Measurements from ENCODE around the gene EPHB1.

Gene EPHB1

DNA sequence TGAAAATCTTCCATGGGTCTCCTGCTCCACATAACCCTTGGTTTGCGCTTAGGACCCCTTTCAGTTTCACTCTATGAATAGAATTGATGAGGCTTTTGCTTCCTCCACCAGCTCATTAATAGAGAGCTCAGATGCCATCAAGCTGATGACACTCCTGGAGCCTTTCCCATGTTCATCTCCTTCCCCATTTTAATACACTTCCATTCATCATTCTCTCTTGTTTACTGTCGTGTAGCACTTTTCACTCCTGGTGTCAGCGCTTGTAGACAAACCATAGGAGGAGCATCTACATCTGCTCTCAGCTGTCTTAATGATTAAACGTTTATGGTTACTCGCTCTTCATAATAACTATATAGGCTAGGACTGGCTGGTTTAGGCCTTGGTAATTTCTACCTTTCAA lies 363.5 kb downstream of the EPHB1 start:
- Histone ChIP-seq H3K27ac (no peak overlapping the region), H3K4me3 (no peak overlapping the region)

DNA sequence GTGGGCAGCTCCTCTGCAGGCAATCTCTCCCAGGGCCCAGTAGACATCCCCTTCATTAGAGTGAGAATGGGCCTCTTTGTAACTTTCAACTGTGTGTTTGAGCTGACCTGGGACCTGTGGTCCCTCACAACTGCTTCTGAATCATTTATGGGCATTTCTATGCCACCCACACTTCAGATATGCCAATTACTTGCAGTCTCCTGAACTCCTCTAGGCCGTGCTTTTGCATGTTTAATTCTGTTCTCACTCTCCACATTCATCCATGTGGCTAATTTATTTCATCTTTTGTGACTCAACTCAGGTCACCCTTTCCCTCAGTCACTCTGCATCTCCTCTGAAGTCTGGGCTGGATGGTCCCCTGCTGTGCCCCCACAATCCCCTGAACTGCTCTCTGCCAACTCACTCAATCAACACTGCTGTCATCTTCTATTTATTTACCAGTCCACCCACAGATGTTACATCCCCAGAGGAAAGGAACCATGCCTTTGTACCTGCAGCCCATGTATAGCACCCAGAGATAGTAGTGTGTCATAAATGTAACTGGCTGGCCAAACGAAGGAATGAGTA lies 364.7 kb downstream of the EPHB1 start:
- no peak overlapping the region for H3K27ac ChIP-seq
- no peak overlapping the region for H3K4me3 ChIP-seq

DNA sequence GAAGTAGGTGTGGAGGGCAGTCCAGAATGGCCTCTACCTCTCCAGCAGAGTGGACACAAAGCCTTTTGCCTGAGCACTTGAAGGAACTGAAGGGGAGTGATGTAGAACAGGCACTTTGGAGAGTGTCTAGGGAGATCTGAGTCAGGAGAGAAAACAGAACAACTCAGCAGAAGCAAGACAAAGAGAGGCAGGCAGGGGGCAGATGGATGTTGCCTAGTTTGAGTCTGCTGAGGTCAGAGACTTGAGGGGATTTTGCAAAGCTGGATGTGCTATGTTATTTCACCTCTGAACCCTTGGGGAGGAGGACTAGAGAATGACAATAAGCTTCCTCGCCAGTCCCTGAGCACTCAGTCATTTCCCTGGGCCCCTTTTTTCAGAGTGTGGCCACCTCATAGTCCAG lies 366.4 kb downstream of the EPHB1 start:
- no peak overlapping the region for H3K4me3 ChIP-seq
- no peak overlapping the region for H3K27ac ChIP-seq

DNA sequence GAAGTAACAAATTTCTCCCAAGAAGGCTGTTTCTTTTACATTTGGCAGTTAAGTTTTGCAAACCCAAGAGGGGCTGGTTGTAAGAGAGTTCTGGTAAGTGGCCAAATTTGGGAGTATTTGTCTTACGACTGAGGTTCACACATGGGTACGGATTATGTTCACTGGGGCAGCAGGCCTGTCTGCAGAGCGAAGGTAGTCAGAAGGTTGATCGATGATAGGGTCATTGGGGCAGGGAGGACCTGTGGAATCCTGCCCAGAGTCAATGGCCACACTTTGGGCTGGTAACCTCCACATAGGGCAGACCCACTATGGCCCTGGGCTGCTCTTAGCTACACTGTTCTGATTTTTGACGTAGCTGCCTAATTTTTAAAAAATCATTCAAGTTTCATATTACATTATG lies 368.6 kb downstream of the EPHB1 start:
- H3K4me3 ChIP-seq: no peak overlapping the region
- H3K27ac ChIP-seq: no peak overlapping the region

DNA sequence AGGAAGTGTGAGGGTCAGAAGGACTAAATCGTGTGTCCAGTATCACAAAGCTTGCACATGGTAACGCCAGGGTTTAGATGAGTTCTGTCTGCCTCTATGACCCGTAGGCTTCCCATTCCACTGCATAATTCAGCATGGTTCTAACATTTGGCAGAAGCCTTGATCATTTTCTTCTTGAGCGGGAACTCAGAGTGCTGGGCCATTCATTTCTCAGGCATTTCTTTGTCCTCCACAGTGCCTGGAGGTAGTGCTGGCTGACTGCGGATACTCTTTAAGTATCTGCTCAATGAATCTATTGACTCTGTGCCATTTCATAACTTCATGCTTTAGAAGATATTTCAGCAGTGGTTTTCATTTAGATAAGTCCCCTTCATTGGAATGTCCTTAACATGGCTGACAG lies 370.2 kb downstream of the EPHB1 start:
- Histone ChIP-seq H3K4me3 (no peak overlapping the region), H3K27ac (no peak overlapping the region)

DNA sequence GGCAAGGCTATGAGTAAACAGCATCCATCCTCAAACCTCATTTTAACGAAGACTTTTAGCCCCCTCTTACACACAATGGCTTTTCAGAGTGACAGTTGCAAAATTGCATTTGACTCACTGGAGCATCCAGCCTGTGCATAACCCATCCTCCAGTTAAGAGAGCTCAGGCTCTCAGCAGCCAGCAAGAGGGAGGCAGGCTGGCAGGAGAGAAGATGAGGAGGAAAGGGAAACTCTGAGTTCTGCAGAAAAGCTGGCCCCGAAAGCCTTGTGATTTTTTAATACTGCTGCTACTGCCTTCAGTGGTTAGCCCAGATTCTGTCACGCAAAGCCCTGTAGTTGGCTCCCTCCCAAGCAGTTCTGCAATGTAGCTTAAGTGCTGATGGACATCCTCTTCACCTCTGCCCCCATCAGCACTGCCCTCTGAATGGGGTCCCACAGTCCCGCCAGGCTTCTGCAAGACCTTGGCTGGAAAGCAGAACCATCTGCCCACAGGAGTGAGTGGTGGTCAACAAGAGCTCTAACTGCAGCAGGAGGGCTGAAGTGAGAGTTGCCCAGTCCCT lies 371.3 kb downstream of the EPHB1 start:
- no peak overlapping the region for H3K4me3 ChIP-seq
- no peak overlapping the region for H3K27ac ChIP-seq

DNA sequence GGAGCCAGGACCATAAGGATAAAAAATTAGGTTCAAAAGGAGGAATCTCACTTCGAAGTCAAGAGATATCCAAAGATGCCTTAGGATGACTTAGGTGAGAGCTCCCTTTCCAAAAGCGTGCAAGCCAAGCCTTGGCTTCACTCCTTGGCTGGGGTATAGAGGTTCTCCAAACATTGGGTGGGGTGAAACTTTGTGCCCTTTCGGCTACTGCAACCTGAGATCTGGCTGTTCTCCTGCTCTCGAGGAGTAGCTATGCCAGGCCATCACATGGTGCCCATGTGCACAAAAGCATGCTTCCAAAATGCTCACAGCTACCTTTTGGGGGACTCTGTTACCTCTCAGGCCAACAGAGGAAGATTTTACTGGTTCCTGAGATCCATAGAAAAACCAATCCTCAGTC lies 373.8 kb downstream of the EPHB1 start:
- H3K4me3 ChIP-seq: no peak overlapping the region
- H3K27ac ChIP-seq: no peak overlapping the region

DNA sequence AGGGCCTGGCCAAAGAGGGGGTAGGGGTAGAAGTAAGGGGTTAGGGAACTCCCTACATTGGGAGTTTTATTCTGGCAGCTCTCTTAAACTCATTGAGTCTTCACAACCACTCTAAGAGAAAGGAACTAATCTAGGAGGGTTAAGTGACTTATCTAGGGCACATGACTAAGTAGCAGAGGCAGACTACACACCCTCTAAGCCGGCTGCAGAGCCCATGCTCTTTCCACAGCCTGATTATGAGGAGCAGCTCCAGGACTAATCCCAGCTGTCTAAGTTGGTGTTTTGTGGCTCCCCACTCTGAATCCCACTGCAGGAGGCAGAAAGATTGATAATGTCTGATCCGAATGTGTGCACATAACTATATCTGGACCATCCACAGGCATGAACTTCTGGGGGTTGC lies 374.6 kb downstream of the EPHB1 start:
- Histone ChIP-seq H3K27ac (no peak overlapping the region), H3K4me3 (no peak overlapping the region)

DNA sequence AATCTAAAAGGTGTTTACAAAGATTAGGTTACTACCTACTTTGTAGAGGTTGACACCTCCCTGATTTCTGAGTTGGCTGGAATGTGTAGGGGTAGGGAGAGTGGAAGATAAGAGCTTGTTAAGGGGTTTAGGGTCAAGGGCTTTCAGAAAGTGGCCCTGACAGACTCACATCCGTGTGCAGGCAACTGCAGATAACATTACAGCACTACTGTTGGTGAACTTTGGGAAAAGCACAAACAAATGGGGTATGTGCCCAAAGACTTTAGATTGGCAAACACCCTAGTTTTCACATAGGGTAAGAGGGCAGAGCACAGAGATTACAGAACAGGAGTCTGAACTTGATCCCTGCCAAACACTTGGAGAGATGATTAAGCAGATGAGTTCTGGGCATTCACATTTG lies 375.7 kb downstream of the EPHB1 start:
- Histone ChIP-seq H3K4me3 (no peak overlapping the region), H3K27ac (no peak overlapping the region)

DNA sequence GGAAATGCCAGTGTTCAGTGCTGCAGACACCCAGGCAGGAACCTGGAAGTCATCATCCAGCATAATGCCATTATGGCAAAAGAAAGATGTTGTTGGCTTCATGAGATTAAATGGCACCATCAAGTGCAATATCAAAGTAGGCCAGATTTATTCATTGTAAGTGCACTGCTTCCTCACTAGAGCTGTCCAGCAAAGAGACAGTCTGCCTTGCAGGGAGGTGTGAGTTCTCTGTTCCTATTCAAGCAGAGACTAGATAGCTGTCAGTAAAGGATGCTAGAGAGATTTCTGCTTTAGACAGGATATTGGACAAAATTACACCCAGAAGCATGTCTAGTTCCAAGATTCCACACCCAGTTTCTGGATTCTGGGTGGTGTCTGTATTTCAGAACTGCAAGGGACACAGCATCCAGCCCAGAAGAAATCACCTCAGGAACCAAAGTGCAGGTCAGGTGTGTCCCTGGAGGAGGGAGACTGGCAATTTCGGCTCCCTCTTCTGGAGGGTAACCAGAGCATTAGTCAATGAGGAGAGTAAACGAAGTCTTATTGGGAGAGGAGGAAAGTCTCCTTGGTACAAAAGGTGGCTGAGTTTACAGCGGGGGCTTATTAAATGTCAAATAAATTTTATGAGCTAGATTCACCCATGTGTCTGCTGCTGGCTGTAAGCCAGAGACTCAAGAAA lies 377.3 kb downstream of the EPHB1 start:
- Histone ChIP-seq H3K27ac (no peak overlapping the region), H3K4me3 (no peak overlapping the region)

DNA sequence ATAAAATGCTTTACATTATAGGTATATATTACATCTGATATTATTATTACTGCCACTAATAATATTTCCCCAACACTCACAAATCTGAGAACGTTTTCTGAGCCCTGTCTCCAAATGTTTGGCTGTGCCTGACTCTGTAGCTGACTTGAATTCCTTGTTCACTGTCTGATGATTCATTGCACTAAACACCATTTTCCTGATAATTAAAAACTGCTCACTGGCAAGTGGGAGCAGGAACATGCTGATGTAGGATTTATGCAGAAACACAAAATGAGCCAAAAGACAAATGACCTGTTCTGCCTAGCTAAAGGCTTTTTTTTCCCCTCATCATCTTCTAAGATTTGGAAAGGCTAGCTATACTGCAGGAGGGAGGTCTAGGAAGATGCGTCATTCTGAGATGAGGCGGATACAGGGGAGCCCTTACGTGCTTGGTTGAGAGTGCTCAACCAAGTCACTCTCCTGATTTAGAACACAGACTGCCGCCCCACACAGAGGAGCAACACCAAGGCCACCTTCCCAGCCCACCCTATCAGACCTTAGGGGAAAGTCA lies 380.7 kb downstream of the EPHB1 start:
- H3K4me3 ChIP-seq: no peak overlapping the region
- H3K27ac ChIP-seq: no peak overlapping the region

DNA sequence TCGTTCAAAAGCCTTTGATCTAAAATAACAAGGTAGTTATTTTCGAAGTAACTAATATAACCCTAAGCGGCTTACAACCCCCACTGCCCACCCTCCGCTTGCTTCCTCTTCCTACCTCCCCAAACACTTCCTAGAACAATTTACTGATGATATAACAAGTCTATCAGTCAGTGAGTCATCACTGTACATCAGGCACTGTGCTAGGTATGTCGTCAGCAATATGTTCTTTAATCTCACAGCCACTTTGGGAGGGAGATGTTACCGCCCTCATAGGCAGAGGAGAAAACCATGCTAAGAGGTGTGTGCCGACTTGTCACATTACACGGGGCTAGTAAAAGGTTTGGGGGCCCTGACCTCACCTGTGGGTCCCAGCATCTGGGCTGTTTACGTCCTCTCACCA lies 381.8 kb downstream of the EPHB1 start:
- H3K27ac ChIP-seq: no peak overlapping the region
- H3K4me3 ChIP-seq: no peak overlapping the region

DNA sequence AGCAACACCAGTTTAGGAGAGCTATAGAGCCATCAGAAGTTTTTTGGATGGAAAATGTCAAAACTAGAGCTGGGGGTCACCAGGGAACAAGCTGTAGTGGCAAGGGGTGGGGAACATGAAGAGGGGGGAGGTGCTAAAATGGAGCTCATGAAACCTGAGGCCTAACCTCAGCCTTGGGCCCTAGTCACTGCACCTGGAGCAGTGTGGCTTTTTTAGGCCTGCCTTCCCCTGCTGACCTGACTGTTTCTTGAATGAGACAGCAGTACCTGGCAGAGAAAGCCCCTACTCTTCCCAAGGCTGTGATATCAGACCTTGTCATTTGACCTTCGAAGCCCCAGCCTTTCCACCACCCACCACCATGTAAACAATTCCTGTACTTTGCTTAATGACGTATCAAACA lies 383.5 kb downstream of the EPHB1 start:
- Histone ChIP-seq H3K4me3 (no peak overlapping the region), H3K27ac (no peak overlapping the region)

DNA sequence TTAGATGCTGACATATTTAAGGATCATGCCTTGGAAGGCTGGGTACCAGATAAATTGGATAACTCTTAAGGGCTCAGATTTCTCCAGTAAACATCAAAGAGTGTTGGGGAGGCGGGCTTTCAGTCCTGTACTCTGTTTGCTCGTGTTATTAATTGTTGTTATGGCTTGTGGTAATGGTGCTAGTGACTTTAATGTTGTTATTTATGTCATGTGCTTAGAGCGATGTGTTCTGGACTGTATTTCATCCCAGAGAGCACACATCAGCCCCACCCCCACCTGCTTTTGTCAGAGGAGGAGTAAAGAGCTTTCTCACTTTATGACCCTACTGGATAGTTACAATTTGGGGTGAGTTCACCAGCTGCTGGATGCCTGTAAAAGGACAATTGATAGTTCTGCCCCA lies 386.3 kb downstream of the EPHB1 start:
- Histone ChIP-seq H3K27ac (no peak overlapping the region), H3K4me3 (no peak overlapping the region)

DNA sequence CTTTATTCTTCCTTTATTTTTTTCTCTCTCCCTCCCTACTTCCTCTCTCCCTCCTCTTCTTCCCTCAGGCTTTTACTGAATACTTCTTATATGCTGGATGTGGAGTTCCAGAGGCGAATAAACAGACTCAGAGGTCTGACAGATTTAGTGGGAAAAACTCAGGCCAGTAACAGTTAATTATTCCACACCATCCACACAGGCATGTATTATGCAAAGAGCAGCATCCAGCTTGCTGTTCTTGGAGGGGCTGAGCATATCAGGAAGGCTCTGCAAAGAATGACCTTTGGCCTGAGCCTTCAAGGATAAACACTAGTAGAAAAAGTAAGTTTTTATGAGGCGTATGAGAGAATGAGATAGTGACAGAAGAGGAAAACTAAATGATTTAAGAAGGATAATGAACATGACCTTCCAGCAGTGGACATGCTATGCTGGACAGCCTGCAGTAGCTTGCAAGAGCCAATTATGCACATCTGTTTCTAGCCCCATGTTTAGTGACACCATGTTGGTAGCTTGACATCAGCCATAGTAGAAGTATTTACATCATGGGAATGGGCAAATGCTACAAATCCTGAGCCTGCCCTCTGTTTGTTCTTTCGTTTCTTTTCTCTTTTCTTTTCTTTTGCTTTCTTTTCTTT lies 387.4 kb downstream of the EPHB1 start:
- Histone ChIP-seq H3K4me3 (no peak overlapping the region), H3K27ac (no peak overlapping the region)

DNA sequence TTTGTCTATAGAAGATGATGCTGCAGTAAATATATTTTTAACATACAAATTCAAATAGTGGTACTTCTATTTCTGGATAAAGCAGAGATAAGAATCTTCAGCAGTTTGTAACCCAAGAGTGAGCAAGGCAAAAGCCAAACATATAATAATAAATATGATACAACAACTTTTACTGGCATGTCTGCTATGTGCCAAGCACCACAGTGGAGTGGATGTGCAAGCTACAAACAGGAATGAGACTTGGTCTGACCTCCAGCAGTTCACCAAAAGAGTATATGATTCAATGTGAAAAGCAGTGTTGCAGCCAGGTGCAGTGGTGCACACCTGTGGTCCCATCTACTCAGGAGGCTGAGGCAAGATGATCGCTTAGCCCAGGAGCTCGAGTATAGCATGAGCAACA lies 395.6 kb downstream of the EPHB1 start:
- no peak overlapping the region for H3K27ac ChIP-seq
- no peak overlapping the region for H3K4me3 ChIP-seq

DNA sequence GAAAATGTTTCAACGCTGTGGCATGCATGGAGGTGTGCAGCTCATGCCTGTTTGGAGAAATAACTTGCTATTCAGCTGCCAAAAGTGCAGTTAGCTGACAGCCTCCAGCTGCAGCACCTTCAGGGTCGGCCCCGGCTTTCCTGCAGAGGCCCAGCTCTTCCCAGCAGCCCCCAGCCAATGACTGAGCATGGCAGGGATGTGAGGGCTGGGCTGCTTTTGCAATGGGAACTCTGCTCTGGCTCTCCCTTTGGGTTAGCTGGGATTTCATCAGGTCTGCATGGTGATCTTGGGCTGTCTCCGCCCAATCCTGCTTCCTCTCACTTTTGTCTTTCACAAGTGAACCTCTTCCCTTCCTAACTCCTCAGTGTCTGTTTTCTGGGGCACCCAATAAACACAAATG lies 396.6 kb downstream of the EPHB1 start:
- Histone ChIP-seq H3K4me3 (no peak overlapping the region), H3K27ac (no peak overlapping the region)

DNA sequence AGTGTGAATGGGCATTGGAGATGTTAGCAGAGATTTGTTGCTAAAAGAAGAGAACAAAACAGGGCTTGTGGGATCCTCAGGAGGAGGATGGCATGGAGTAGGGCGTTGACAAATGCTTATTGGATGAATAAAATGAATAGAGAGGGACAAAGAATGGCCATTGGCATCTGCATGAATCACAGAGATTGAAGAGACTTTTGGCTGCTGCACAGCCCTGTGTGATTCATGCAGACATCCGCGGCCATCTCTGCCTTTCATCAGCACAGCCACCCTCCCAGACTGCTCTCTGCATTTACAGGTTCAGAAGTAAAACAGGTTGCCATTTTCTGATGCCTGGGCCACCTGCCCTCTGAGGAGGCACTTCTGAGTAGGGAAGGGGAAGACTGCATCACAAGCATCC lies 397.9 kb downstream of the EPHB1 start:
- Histone ChIP-seq H3K4me3 (no peak overlapping the region), H3K27ac (no peak overlapping the region)

DNA sequence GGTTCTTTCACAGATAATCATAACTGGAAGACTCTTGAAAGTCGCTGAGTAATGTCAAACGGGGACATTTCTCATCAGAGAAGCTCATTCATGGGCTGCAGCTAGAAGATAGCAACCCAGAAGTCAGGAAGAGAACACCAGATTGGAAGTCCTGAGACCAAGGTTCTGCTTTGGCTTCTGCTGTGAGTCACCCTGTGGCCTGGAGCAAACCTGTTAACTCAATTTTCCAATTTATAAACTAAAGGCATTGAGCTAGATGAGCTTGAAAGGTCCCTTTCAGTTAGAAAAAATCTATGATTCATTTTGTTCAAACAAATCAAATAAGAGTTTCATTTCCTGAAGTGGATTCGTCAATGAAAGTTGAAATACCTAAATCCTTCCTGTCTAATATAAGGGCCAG lies 402.2 kb downstream of the EPHB1 start:
- no peak overlapping the region for H3K27ac ChIP-seq
- no peak overlapping the region for H3K4me3 ChIP-seq

DNA sequence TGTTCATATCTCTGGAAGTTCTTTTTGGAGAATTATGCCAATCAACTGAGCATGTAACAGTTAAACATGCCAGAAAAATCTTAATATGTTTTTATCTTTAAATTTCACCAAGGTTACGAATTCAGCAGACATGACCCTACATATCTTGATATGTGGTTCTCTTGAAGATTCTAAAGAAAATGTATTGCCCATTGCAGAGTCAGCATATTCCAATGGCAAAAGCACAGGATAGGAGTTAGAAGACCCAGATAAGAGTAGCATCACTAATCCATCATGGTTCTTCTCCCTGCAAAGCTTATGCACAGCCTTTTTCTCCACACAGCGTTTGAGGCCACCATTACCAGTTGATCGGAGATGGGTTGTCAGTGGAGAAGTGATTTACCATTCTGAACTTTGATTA lies 402.8 kb downstream of the EPHB1 start:
- no peak overlapping the region for H3K4me3 ChIP-seq
- H3K27ac ChIP-seq: no peak overlapping the region

DNA sequence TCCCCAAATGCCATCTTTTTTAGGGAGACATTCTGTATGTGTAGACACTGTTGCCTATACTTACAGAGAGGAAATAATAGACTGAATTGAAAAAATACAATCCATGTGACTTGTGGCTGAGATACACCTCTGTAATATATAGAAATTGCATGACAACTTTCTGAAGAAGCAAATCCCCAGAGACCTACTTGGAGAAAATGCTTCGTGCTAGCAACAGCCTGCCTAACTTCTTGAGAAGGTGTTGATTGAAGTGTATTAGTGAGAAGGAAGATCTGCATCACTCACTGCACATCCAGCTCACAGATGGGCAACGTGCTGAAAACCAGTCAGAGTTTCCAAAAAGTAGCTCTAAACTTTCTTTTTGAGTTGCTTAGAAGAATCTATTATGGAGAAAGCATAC lies 404.1 kb downstream of the EPHB1 start:
- H3K27ac ChIP-seq: no peak overlapping the region
- no peak overlapping the region for H3K4me3 ChIP-seq
